ENCODE data around the gene GJA1. TPM values are rescaled to one million over a fixed set of nuclear protein-coding genes. Genes with fewer than 3 reads are reported as not detected.

GJA1 gene
- total RNA-seq, 6 experiments from 2014 or later: 0.64 to 7.5 (median 2.0) TPM

DNA sequence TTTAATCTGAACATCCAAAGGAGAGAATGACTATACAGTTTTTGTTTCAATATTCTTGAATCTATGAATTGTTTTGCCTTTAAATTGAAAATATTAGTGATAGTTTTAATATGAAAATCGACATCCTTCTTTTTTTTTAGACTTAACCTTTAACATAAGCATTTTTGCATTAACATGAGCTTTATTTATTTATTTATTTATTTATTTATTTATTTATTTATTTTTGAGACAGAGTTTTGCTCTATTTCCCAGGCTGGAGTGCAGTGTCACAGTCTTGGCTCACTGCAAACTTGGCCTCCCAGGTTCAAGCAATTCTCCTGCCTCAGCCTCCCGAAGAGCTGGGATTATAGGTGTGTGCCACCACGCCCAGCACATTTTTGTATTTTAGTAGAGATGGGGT, 27.6 kb downstream of the GJA1 start:
- no peaks in the 10 kb centered on the region for H3K36me3 ChIP-seq
- no peak for DNase-seq
- ATAC-seq: no peak
- WGBS (ENCODE audit: insufficient coverage, low coverage, low lambda C conversion rate, missing lambda C conversion rate): 63% methylated on average over 2 of the region's 3 CpGs
- no peaks in the 10 kb centered on the region for H3K4me1 ChIP-seq
- intact Hi-C loops (cut with DNase I): no loop called here
- no peaks in the 10 kb centered on the region for H3K9me3 ChIP-seq
- H3K27ac ChIP-seq: no peak overlapping the region
- H3K27me3 ChIP-seq: no peaks in the 10 kb centered on the region
- no peak overlapping the region for H3K4me3 ChIP-seq
- TF ChIP-seq, protein P1, sequence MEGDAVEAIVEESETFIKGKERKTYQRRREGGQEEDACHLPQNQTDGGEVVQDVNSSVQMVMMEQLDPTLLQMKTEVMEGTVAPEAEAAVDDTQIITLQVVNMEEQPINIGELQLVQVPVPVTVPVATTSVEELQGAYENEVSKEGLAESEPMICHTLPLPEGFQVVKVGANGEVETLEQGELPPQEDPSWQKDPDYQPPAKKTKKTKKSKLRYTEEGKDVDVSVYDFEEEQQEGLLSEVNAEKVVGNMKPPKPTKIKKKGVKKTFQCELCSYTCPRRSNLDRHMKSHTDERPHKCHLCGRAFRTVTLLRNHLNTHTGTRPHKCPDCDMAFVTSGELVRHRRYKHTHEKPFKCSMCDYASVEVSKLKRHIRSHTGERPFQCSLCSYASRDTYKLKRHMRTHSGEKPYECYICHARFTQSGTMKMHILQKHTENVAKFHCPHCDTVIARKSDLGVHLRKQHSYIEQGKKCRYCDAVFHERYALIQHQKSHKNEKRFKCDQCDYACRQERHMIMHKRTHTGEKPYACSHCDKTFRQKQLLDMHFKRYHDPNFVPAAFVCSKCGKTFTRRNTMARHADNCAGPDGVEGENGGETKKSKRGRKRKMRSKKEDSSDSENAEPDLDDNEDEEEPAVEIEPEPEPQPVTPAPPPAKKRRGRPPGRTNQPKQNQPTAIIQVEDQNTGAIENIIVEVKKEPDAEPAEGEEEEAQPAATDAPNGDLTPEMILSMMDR (IDR thresholded peaks at IDR 0.05): no peak
- TF ChIP-seq POLR2A (IDR thresholded peaks at IDR 0.05): no peak

DNA sequence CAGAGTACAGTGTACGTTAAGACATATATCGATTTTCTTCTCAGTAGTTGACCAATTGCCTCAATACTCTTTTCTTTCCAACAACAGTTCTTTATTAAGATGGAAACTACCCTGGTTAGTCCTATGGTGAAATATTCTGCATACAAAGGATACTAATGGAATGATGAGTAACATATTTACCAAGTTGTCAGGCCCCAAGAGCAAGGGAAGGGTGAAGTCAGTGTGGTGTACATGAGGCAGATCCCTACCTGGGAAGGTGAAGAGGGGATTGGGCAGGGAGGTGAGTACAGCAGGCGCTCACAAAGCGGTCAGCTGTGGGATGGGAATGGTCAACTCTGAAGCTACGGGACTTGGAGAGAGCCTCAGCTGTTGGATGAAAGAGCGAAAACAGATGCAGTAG, 29.7 kb downstream of the GJA1 start:
- Histone ChIP-seq H3K4me3 (no peak overlapping the region), H3K27me3 (no peaks in the 10 kb centered on the region), H3K36me3 (no peaks in the 10 kb centered on the region), H3K9me3 (no peaks in the 10 kb centered on the region), H3K27ac (no peak overlapping the region), H3K4me1 (no peaks in the 10 kb centered on the region)
- no peak for ATAC-seq
- DNase-seq: no peak
- TF ChIP-seq, protein P1 (IDR thresholded peaks at IDR 0.05): no peak
- TF ChIP-seq POLR2A (IDR thresholded peaks at IDR 0.05): no peak
- 78% methylated on average over 6 of the region's 6 CpGs for WGBS (ENCODE audit: insufficient coverage, low coverage, low lambda C conversion rate, missing lambda C conversion rate)
- intact Hi-C loops (cut with DNase I): no loop called here

DNA sequence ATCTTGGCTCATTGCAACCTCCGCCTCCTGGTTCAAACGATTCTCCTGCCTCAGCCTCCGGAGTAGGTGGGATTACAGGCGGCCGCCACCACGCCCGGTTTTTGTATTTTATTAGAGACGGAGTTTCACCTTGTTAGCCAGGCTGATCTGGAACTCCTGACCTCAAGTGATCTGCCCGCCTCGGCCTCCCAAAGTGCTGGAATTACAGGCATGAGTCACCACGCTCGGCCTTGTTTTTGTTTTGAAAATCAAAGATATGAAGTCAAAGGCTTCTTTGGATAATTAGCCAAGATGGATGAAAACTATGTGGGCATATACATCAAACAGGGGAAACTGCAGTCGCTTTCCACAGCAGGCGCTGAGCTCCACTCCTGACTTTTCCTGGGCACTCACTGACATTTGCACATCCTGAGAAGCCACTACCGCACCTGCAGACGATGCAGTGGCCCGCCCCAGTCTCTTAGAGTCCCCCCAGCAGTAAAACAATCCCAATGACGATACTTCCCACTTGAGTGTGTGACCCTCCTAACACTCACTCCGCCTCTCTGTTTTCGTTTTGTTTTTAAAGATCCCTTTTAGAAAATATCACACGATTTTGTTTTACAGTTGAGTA, 44.1 kb downstream of the GJA1 start:
- WGBS (ENCODE audit: insufficient coverage, low coverage, low lambda C conversion rate, missing lambda C conversion rate): 73% methylated on average over 16 of the region's 21 CpGs
- no peak for DNase-seq
- intact Hi-C loops (cut with DNase I): no loop called here
- Histone ChIP-seq H3K27me3 (no peaks in the 10 kb centered on the region), H3K4me1 (no peaks in the 10 kb centered on the region), H3K4me3 (no peak overlapping the region), H3K9me3 (no peaks in the 10 kb centered on the region), H3K36me3 (no peaks in the 10 kb centered on the region), H3K27ac (no peak overlapping the region)
- TF ChIP-seq, protein P1 (IDR thresholded peaks at IDR 0.05): no peak
- no peak for TF ChIP-seq POLR2A (IDR thresholded peaks at IDR 0.05)
- no peak for ATAC-seq

DNA sequence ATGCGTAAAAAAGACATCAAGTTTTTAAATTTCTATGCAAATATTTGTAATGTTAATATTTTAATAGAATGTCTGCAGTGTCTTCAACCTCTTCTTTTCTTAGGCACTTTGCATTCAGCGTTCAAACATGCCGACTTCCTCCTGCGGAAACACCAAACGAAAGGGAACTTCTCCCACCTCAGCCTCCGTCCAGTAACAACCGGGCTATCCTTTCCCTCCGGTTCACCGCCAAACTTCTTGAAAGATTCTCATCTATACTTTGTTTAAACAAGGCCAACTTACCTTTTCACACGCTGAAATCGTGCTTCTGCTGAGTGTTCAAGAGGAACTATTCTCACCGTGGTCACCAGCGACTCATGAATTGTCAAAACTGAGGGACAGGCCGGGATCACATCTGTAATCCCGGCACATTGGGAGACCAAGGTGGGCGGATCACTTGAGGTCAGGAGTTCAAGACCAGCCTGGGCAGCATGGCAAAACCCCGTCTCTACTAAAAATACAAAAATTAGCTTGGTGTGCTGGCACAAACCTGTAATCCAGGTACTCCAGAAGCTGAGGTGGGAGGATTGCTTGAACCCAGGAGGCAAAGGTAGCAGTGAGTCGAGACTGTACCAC, 44.8 kb downstream of the GJA1 start:
- no peak for ATAC-seq
- no peak for TF ChIP-seq POLR2A (IDR thresholded peaks at IDR 0.05)
- TF ChIP-seq, protein P1 (IDR thresholded peaks at IDR 0.05): no peak
- Histone ChIP-seq H3K9me3 (no peaks in the 10 kb centered on the region), H3K27me3 (no peaks in the 10 kb centered on the region), H3K27ac (no peak overlapping the region), H3K36me3 (no peaks in the 10 kb centered on the region), H3K4me3 (no peak overlapping the region), H3K4me1 (no peaks in the 10 kb centered on the region)
- intact Hi-C loops (cut with DNase I): no loop called here
- 70% methylated on average over 17 of the region's 18 CpGs for WGBS (ENCODE audit: insufficient coverage, low coverage, low lambda C conversion rate, missing lambda C conversion rate)
- no peak for DNase-seq

Measured in right lobe of liver (tissue), 6 donors.